ENCODE data around the gene MRPS6.

Gene MRPS6

GRCh38 chr21:34143685-34144182, 70.4 kb downstream of the MRPS6 start:
- Histone ChIP-seq H3K4me2 (ENCODE audit: insufficient read depth, low read length) (no peak overlapping the region), H3K36me3 (ENCODE audit: insufficient read depth, low read length) (peaks cover 54% of the 10 kb centered on the region), H3K9me3 (ENCODE audit: insufficient read depth, low read length, severe bottlenecking) (peaks cover 10% of the 10 kb centered on the region), H3K27me3 (ENCODE audit: insufficient read depth, low read length, poor library complexity) (no peaks in the 10 kb centered on the region), H3K27ac (ENCODE audit: low read length) (no peak overlapping the region), H3K4me3 (ENCODE audit: low read depth in 1 of 2, low read length in 2 of 2) (no peak overlapping the region), H3K79me2 (ENCODE audit: insufficient read depth, low read length) (peaks cover 43% of the 10 kb centered on the region), H2AFZ (ENCODE audit: low read depth, low read length) (no peak overlapping the region), H3K9ac (ENCODE audit: low read depth, low read length) (no peak overlapping the region), H3K4me1 (ENCODE audit: insufficient read depth, low read length) (no peaks in the 10 kb centered on the region), H4K20me1 (ENCODE audit: insufficient read depth, low read length) (0 out of 2 replicates have a peak, but pooled peaks cover 3% of the 10 kb centered on the region)
- TF ChIP-seq EZH2 (IDR thresholded peaks at IDR 0.05; ENCODE audit: borderline replicate concordance, low read depth, low read length, severe bottlenecking) = no peak
- no peak for TF ChIP-seq CTCF (IDR thresholded peaks at IDR 0.05; ENCODE audit: borderline replicate concordance, extremely low read depth, low read length, poor library complexity, severe bottlenecking)
- DNase-seq = no peak
- ATAC-seq (ENCODE audit: insufficient read depth, low read depth) = no peak

DNA sequence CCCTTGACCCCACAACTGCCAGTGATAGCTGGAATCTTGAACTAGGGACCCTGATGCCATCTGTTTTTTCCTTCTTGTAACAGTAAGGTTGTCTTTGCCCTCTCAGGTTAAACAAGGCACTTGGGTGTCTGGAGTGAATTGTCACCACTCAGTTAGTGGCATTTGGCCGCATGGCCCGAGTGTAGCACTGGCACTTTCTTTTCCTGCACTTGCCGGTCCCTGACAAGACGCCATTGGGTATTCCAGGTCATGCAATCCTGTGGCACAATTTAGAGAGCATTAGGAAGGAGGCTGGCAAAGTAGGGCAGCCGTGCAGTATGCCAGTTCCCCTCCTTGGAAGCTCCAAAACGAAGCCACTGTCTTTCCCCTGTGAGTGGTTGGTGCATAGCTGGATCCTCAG, 70.8 kb downstream of the MRPS6 start:
- Histone ChIP-seq H3K27me3 (ENCODE audit: insufficient read depth, low read length, poor library complexity) (no peaks in the 10 kb centered on the region), H3K27ac (ENCODE audit: low read length) (no peak overlapping the region), H3K9me3 (ENCODE audit: insufficient read depth, low read length, severe bottlenecking) (peaks cover 10% of the 10 kb centered on the region), H3K4me1 (ENCODE audit: insufficient read depth, low read length) (no peaks in the 10 kb centered on the region), H3K4me2 (ENCODE audit: insufficient read depth, low read length) (no peak overlapping the region), H3K79me2 (ENCODE audit: insufficient read depth, low read length) (peaks cover 42% of the 10 kb centered on the region), H3K9ac (ENCODE audit: low read depth, low read length) (no peak overlapping the region), H2AFZ (ENCODE audit: low read depth, low read length) (no peak overlapping the region), H3K36me3 (ENCODE audit: insufficient read depth, low read length) (peaks cover 54% of the 10 kb centered on the region), H3K4me3 (ENCODE audit: low read depth in 1 of 2, low read length in 2 of 2) (no peak overlapping the region), H4K20me1 (ENCODE audit: insufficient read depth, low read length) (0 out of 2 replicates have a peak, but pooled peaks cover 3% of the 10 kb centered on the region)
- ATAC-seq (ENCODE audit: insufficient read depth, low read depth) (no peak), DNase-seq (no peak)
- TF ChIP-seq EZH2 (IDR thresholded peaks at IDR 0.05; ENCODE audit: borderline replicate concordance, low read depth, low read length, severe bottlenecking) = no peak
- TF ChIP-seq CTCF (IDR thresholded peaks at IDR 0.05; ENCODE audit: borderline replicate concordance, extremely low read depth, low read length, poor library complexity, severe bottlenecking) = no peak

DNA sequence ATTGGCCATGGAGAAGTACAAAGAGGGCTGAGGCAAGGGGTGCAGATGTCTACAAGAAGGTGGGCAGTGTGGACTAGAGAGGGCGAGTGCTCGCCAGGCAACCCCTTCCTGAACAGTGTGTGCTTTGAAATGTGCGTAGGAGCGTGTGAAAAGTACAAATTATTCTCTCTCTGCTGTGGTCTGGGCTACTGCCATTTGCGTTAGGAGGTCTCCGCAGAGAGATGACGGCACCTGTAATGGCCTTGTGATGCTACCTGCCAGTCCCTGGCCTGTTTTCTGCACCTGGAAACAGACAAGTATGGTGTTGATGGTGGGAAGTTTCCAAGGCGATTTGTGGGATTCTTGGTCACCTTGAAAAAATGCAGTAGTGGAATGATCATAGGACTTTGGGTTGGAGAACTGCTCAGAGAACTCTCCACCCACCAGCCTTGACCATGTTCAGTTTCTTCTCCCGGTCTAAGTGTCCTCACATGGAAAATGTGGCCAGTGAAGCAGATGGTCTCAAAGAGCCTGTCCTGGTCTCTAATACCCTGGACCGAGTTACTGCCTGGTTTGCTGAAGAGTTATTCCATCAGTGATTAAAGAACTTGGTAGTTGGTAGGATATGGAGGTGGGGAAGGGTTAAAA, 74.5 kb downstream of the MRPS6 start:
- ATAC-seq (ENCODE audit: insufficient read depth, low read depth) = no peak
- no peak overlapping the region for H2AFZ ChIP-seq (ENCODE audit: low read depth, low read length)
- no peak for TF ChIP-seq EZH2 (IDR thresholded peaks at IDR 0.05; ENCODE audit: borderline replicate concordance, low read depth, low read length, severe bottlenecking)
- no peak for TF ChIP-seq CTCF (IDR thresholded peaks at IDR 0.05; ENCODE audit: borderline replicate concordance, extremely low read depth, low read length, poor library complexity, severe bottlenecking)

More for the DNA sequence above, 74.5 kb downstream of the MRPS6 start:
- H3K79me2 ChIP-seq (ENCODE audit: insufficient read depth, low read length) = peaks cover 10% of the 10 kb centered on the region
- H3K4me3 ChIP-seq (ENCODE audit: low read depth in 1 of 2, low read length in 2 of 2) = no peak overlapping the region
- H3K36me3 ChIP-seq (ENCODE audit: insufficient read depth, low read length) = peaks cover 25% of the 10 kb centered on the region
- no peak overlapping the region for H3K9ac ChIP-seq (ENCODE audit: low read depth, low read length)
- H4K20me1 ChIP-seq (ENCODE audit: insufficient read depth, low read length) = no peaks in the 10 kb centered on the region
- no peak overlapping the region for H3K4me2 ChIP-seq (ENCODE audit: insufficient read depth, low read length)
- H3K27me3 ChIP-seq (ENCODE audit: insufficient read depth, low read length, poor library complexity) = no peaks in the 10 kb centered on the region
- no peak overlapping the region for H3K27ac ChIP-seq (ENCODE audit: low read length)
- H3K9me3 ChIP-seq (ENCODE audit: insufficient read depth, low read length, severe bottlenecking) = peaks cover 7% of the 10 kb centered on the region
- DNase-seq = no peak
- H3K4me1 ChIP-seq (ENCODE audit: insufficient read depth, low read length) = no peaks in the 10 kb centered on the region
